HCT116 (cell line): Measurements from ENCODE around the gene PURA. TPM values are rescaled to one million over a fixed set of nuclear protein-coding genes. Genes with fewer than 3 reads are reported as not detected.

ENCODE experiments used
- ATAC-seq: fragments of 200-7000 bp; cut with Tn5 transposase; 2 replicates; pipeline ENCODE4 v1.9.1; 2020; ENCODE audit warnings: mild to moderate bottlenecking, moderate library complexity
- BruUV-seq: library from RNA; stranded (reverse); fragments of 400-500 nt; replicated peaks from 2 replicates; lab custom pipeline; 2021; lab: Mats Ljungman, UMichigan
- CTCF ChIA-PET: fragments of 300-600 bp; sonication (Branson Sonifier 250); formaldehyde crosslinking; loops from one replicate; lab custom pipeline; 2021; ENCODE audit warnings: antibody characterized with exemption; lab: Charles Lee
- POLR2A ChIA-PET: fragments of 300-600, 350-600 bp; sonication (Branson Sonifier 250); formaldehyde crosslinking; loops from one replicate; lab custom pipeline; 2021; ENCODE audit warnings: antibody characterized with exemption; lab: Charles Lee
- RAD21 ChIA-PET, 2 experiments: fragments of 300-600 bp; sonication (Branson Sonifier 250); formaldehyde crosslinking; loops; one replicate each; lab custom pipeline; 2023; ENCODE audit warnings: low total read pairs in 2 of 2; ENCODE audit not compliant: uncharacterized antibody in 2 of 2, unreplicated experiment in 2 of 2, low non-redundant PET in 1 of 2; lab: Charles Lee
- DNase-seq: peaks from one replicate; pipeline ENCODE4 v3.0.0-alpha.2; 2010; ENCODE audit warnings: low read depth, low spot score
- H2AFZ ChIP-seq: fragments of 200-600 bp; shearing (Covaris generic), sonication (generic); 2 replicates; pipeline ENCODE4 v1.6.1; 2017; ENCODE audit warnings: low read depth, mixed run types, mixed read lengths, antibody characterized with exemption, low read length; ENCODE audit not compliant: poor library complexity, severe bottlenecking
- H3K27ac ChIP-seq: 2 replicates; pipeline ENCODE4 v1.5.1; 2012; ENCODE audit warnings: low read depth, low read length
- H3K27me3 ChIP-seq: fragments of 200-600 bp; sonication (generic); 2 replicates; pipeline ENCODE4 v1.6.1; 2016; ENCODE audit warnings: mixed run types, low read length, mixed read lengths; ENCODE audit not compliant: insufficient read depth
- H3K36me3 ChIP-seq, 2 experiments: fragments of 200-500 bp in 1 of 2; fragments of 200-600 bp in 1 of 2; sonication (Bioruptor generic) in 1 of 2; sonication (generic) in 1 of 2; 2 replicates each; pipeline versions ENCODE4 v1.5.1 to v1.6.1; 2014 to 2016; ENCODE audit warnings: low read length in 2 of 2, inconsistent platforms in 1 of 2, mixed read lengths in 1 of 2, mixed run types in 1 of 2; ENCODE audit not compliant: insufficient read depth in 2 of 2, control insufficient read depth in 1 of 2
- H3K4me1 ChIP-seq, 2 experiments: fragments of 200-600 bp in 1 of 2; sonication (generic) in 1 of 2; 2 replicates each; pipeline versions ENCODE4 v1.5.1 to v1.6.1; 2012 to 2017; ENCODE audit warnings: low read length in 2 of 2, inconsistent platforms in 1 of 2, mild to moderate bottlenecking in 1 of 2, mixed read lengths in 1 of 2, mixed run types in 1 of 2, moderate library complexity in 1 of 2; ENCODE audit not compliant: insufficient read depth in 2 of 2, control insufficient read depth in 1 of 2
- H3K4me2 ChIP-seq: fragments of 200-600 bp; sonication (generic); 2 replicates; pipeline ENCODE4 v1.6.1; 2017; ENCODE audit warnings: mixed run types, low read length, mixed read lengths
- H3K4me3 ChIP-seq, 2 experiments: fragments of 200-600 bp in 1 of 2; sonication (generic) in 1 of 2; replicated peaks in 1 of 2; 2 replicates each; pipeline ENCODE4 v1.5.1; 2011 to 2016; ENCODE audit warnings: low read length in 2 of 2, control low read depth in 1 of 2, low read depth in 1 of 2, mild to moderate bottlenecking in 1 of 2, mixed read lengths in 1 of 2, mixed run types in 1 of 2
- H3K79me2 ChIP-seq: fragments of 200-600 bp; sonication (generic); 2 replicates; pipeline ENCODE4 v1.6.1; 2017; ENCODE audit warnings: mild to moderate bottlenecking, mixed run types, low read length, moderate library complexity, mixed read lengths; ENCODE audit not compliant: insufficient read depth
- H3K9ac ChIP-seq: fragments of 200-600 bp; sonication (generic); 2 replicates; pipeline ENCODE4 v1.6.1; 2016; ENCODE audit warnings: low read length, mixed read lengths
- H3K9me2 ChIP-seq: fragments of 200-600 bp; sonication (generic), shearing (Covaris generic); 2 replicates; pipeline ENCODE4 v1.6.1; 2017; ENCODE audit warnings: mixed run types, mild to moderate bottlenecking, moderate library complexity; ENCODE audit not compliant: insufficient read depth
- H3K9me3 ChIP-seq, 2 experiments: fragments of 200-500 bp in 1 of 2; fragments of 200-600 bp in 1 of 2; sonication (Bioruptor generic) in 1 of 2; sonication (generic) in 1 of 2; 2 replicates each; pipeline ENCODE4 v1.6.1; 2014 to 2017; ENCODE audit warnings: low read length in 2 of 2, mixed read lengths in 2 of 2, inconsistent platforms in 1 of 2, low read depth in 1 of 2, mild to moderate bottlenecking in 1 of 2, mixed run types in 1 of 2, moderate library complexity in 1 of 2; ENCODE audit not compliant: control insufficient read depth in 1 of 2, insufficient read depth in 1 of 2
- H4K20me1 ChIP-seq: fragments of 200-600 bp; sonication (generic), shearing (Covaris generic); 2 replicates; pipeline ENCODE4 v1.6.1; 2017; ENCODE audit warnings: mixed run types, mild to moderate bottlenecking, moderate library complexity; ENCODE audit not compliant: insufficient read depth
- CBX3 ChIP-seq: IDR thresholded peaks from 2 replicates; pipeline ENCODE4 v1.6.1; 2012; ENCODE audit warnings: low read depth
- CEBPB ChIP-seq: IDR thresholded peaks from 2 replicates; pipeline ENCODE4 v1.6.1; 2012; ENCODE audit warnings: low read depth
- EGR1 ChIP-seq: IDR thresholded peaks from 2 replicates; pipeline ENCODE4 v1.6.1; 2012; ENCODE audit warnings: low read depth
- ELF1 ChIP-seq: IDR thresholded peaks from 2 replicates; pipeline ENCODE4 v1.6.1; 2012; ENCODE audit warnings: low read depth, borderline replicate concordance
- EZH2 ChIP-seq: fragments of 200-600 bp; sonication (generic); IDR thresholded peaks from 2 replicates; pipeline ENCODE4 v1.6.1; 2017; ENCODE audit warnings: antibody characterized with exemption, mixed run types
- FOSL1 ChIP-seq: IDR thresholded peaks from 2 replicates; pipeline ENCODE4 v1.6.1; 2012; ENCODE audit warnings: low read depth
- POLR2A ChIP-seq: IDR thresholded peaks from 2 replicates; pipeline ENCODE4 v1.7.0; 2011; ENCODE audit warnings: borderline replicate concordance; ENCODE audit not compliant: insufficient read depth, insufficient read length; ENCODE audit errors: extremely low read depth
- POLR2AphosphoS5 ChIP-seq: IDR thresholded peaks from 2 replicates; pipeline ENCODE4 v1.6.1; 2011; ENCODE audit warnings: mild to moderate bottlenecking, low read depth, low read length, moderate library complexity
- SIN3A ChIP-seq: IDR thresholded peaks from 2 replicates; pipeline ENCODE4 v1.6.1; 2012; ENCODE audit warnings: low read depth
- SP1 ChIP-seq: IDR thresholded peaks from 2 replicates; pipeline ENCODE4 v1.6.1; 2012; ENCODE audit warnings: low read depth
- SRF ChIP-seq: IDR thresholded peaks from 2 replicates; pipeline ENCODE4 v1.6.1; 2012; ENCODE audit warnings: low read depth
- TCF7L2 ChIP-seq: IDR thresholded peaks from 2 replicates; pipeline ENCODE4 v1.7.0; 2011; ENCODE audit warnings: borderline replicate concordance, inconsistent platforms; ENCODE audit not compliant: insufficient read depth, insufficient read length; ENCODE audit errors: extremely low read depth
- YY1 ChIP-seq: IDR thresholded peaks from 2 replicates; pipeline ENCODE4 v1.6.1; 2011; ENCODE audit warnings: low read length, low read depth, moderate library complexity, mild to moderate bottlenecking; ENCODE audit not compliant: insufficient replicate concordance; ENCODE audit errors: extremely low read depth
- ZFX ChIP-seq: fragments of 450-650 bp; IDR thresholded peaks from 2 replicates; pipeline ENCODE4 v1.6.1; 2017
- intact Hi-C: fragments of 100-400 bp; cut with micrococcal nuclease; formaldehyde crosslinking; loops from 2 replicates; pipeline ENCODE4 v1.10.0; 2022
- total RNA-seq: library from RNA; stranded (reverse); gene quantifications from one replicate; pipeline ENCODE4 v1.2.1, GENCODE V29; 2021; ENCODE audit not compliant: unreplicated experiment
- TF ChIP-seq, protein P1 (sequence below): IDR thresholded peaks from 2 replicates; pipeline ENCODE4 v1.6.1; 2012
- TF ChIP-seq, protein P2 (sequence below): IDR thresholded peaks from 2 replicates; pipeline ENCODE4 v1.6.1; 2012
- TF ChIP-seq, protein P3 (sequence below): IDR thresholded peaks from 2 replicates; pipeline ENCODE4 v1.6.1; 2012; ENCODE audit warnings: low read depth
- TF ChIP-seq, protein P4 (sequence below), 3 experiments: fragments of 200-600 bp in 1 of 3; sonication (generic) in 1 of 3; IDR thresholded peaks in 2 of 3; conservative IDR thresholded peaks in 1 of 3; 2 replicates each; pipeline ENCODE4 v1.5.1; 2012 to 2017; ENCODE audit warnings: low read depth in 2 of 3, low read length in 2 of 3, antibody characterized with exemption in 1 of 3, borderline replicate concordance in 1 of 3, control low read depth in 1 of 3, mild to moderate bottlenecking in 1 of 3, mixed read lengths in 1 of 3, mixed run types in 1 of 3, moderate library complexity in 1 of 3; ENCODE audit not compliant: insufficient read depth in 1 of 3

The PURA gene
- total RNA-seq, 1 experiment from 2014 or later = 15.2 TPM

DNA sequence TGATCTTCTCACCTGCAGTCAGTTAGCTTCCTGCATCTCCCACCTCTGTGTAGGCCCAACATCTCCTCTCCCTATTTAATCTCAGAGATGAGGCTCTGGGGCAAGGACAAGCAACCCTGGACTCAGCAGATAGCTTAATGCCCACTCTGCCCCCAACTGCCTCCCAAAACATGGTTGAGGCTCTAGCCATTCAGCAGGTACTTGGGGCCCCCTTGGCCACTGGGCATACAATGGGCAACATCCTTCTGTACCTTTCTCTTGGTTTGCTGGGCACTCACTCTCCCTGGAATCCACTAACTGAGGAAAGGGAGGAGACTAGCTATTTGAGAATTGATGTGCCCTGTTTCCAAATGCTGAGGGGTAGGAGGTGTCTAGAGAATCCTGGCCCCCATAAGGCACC, 21.2 kb downstream of the PURA start (continued):
- TF ChIP-seq YY1 (no peak), FOSL1 (no peak), SRF (no peak), ELF1 (no peak), POLR2AphosphoS5 (no peak), EZH2 (no peak), TCF7L2 (no peak), CBX3 (no peak)
- TF ChIP-seq, protein P1, sequence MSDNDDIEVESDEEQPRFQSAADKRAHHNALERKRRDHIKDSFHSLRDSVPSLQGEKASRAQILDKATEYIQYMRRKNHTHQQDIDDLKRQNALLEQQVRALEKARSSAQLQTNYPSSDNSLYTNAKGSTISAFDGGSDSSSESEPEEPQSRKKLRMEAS = no peak
- TF ChIP-seq, all 23 proteins: peak for 0

DNA sequence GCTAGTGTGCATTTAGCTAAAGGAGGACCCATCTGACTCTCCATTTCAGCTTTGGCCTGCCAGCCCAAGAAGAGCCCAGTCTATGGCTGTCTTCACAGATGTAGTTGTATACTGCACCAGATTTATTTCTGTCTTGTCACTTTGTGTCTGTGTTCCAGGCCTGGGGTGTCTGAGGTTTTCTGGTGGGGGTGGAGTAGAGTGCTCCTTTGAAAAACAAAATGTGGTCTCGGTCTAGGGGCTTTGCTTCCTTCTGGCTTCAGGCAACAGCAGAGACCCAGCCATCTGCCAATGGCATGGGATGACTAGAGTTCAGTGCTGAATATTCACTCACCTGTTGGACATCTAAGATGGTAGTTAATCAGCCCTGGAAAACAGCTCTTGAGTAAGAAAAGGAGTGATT, 22.7 kb downstream of the PURA start:
- ChIA-PET RAD21 (no interaction called here), CTCF (interaction anchor here (1.0 to 2.3 kb wide), 3 partner anchors 9 to 64 kb away, joined by 3 to 9 read pairs (median 3); no protein-coding TSS in a partner anchor), POLR2A (no interaction called here)
- Histone ChIP-seq H3K36me3 (no peaks in the 10 kb centered on the region), H3K27ac (no peak overlapping the region), H3K9ac (no peak overlapping the region), H3K27me3 (no peaks in the 10 kb centered on the region), H3K4me3 (no peak overlapping the region), H2AFZ (no peak overlapping the region), H3K79me2 (no peaks in the 10 kb centered on the region; the same call in 1 of the 2 replicates), H4K20me1 (no peaks in the 10 kb centered on the region), H3K9me3 (no peaks in the 10 kb centered on the region), H3K9me2 (no peaks in the 10 kb centered on the region), H3K4me1 (peaks cover 0 to 8% of the 10 kb centered on the region in 2 experiments; a peak in 2 of 4 replicates), H3K4me2 (no peak overlapping the region)
- DNase-seq (no peak), ATAC-seq (no peak)
- no peak for TF ChIP-seq POLR2AphosphoS5
- TF ChIP-seq, protein P1 = no peak
- no peak for TF ChIP-seq EZH2
- TF ChIP-seq TCF7L2 = no peak
- TF ChIP-seq CBX3 = no peak
- no peak for TF ChIP-seq POLR2A
- no peak for TF ChIP-seq SP1
- TF ChIP-seq ZFX = no peak
- TF ChIP-seq EGR1 = no peak
- TF ChIP-seq, protein P2, sequence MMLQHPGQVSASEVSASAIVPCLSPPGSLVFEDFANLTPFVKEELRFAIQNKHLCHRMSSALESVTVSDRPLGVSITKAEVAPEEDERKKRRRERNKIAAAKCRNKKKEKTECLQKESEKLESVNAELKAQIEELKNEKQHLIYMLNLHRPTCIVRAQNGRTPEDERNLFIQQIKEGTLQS = no peak
- TF ChIP-seq, protein P3, sequence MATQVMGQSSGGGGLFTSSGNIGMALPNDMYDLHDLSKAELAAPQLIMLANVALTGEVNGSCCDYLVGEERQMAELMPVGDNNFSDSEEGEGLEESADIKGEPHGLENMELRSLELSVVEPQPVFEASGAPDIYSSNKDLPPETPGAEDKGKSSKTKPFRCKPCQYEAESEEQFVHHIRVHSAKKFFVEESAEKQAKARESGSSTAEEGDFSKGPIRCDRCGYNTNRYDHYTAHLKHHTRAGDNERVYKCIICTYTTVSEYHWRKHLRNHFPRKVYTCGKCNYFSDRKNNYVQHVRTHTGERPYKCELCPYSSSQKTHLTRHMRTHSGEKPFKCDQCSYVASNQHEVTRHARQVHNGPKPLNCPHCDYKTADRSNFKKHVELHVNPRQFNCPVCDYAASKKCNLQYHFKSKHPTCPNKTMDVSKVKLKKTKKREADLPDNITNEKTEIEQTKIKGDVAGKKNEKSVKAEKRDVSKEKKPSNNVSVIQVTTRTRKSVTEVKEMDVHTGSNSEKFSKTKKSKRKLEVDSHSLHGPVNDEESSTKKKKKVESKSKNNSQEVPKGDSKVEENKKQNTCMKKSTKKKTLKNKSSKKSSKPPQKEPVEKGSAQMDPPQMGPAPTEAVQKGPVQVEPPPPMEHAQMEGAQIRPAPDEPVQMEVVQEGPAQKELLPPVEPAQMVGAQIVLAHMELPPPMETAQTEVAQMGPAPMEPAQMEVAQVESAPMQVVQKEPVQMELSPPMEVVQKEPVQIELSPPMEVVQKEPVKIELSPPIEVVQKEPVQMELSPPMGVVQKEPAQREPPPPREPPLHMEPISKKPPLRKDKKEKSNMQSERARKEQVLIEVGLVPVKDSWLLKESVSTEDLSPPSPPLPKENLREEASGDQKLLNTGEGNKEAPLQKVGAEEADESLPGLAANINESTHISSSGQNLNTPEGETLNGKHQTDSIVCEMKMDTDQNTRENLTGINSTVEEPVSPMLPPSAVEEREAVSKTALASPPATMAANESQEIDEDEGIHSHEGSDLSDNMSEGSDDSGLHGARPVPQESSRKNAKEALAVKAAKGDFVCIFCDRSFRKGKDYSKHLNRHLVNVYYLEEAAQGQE = no peak
- TF ChIP-seq, protein P4, sequence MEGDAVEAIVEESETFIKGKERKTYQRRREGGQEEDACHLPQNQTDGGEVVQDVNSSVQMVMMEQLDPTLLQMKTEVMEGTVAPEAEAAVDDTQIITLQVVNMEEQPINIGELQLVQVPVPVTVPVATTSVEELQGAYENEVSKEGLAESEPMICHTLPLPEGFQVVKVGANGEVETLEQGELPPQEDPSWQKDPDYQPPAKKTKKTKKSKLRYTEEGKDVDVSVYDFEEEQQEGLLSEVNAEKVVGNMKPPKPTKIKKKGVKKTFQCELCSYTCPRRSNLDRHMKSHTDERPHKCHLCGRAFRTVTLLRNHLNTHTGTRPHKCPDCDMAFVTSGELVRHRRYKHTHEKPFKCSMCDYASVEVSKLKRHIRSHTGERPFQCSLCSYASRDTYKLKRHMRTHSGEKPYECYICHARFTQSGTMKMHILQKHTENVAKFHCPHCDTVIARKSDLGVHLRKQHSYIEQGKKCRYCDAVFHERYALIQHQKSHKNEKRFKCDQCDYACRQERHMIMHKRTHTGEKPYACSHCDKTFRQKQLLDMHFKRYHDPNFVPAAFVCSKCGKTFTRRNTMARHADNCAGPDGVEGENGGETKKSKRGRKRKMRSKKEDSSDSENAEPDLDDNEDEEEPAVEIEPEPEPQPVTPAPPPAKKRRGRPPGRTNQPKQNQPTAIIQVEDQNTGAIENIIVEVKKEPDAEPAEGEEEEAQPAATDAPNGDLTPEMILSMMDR (IDR thresholded peaks at IDR 0.05 in 2 of 3, conservative IDR thresholded peaks at IDR 0.05 in 1 of 3; ENCODE audit: borderline replicate concordance in 1 of 3, insufficient read depth in 1 of 3, low read depth in 2 of 3, low read length in 2 of 3) = no peak
- TF ChIP-seq YY1 = no peak
- no peak for TF ChIP-seq FOSL1
- no peak for TF ChIP-seq SIN3A
- no peak for TF ChIP-seq CEBPB
- intact Hi-C loops = no loop called here
- no TSS peak for BruUV-seq
